Neural progenitor cell (in vitro differentiated cells): Measurements from ENCODE around the gene LRFN2. TPM values are rescaled to one million over a fixed set of nuclear protein-coding genes. Genes with fewer than 3 reads are reported as not detected.

Experiments used
- DNase-seq: peaks from one replicate; pipeline ENCODE4 v3.0.0-alpha.2; 2016; ENCODE audit warnings: low spot score
- H2AFZ ChIP-seq: fragments of 200-600 bp; sonication (generic); replicated peaks from 2 replicates; pipeline ENCODE4 v1.6.1; 2016; ENCODE audit warnings: antibody characterized with exemption
- H3F3A ChIP-seq: fragments of 200-600 bp; sonication (generic); 2 replicates; pipeline ENCODE4 v1.6.1; 2016; ENCODE audit warnings: antibody characterized with exemption, low read depth
- H3K27ac ChIP-seq: fragments of 200-600 bp; sonication (generic); 2 replicates; pipeline ENCODE4 v1.5.1; 2016; ENCODE audit warnings: mild to moderate bottlenecking
- H3K27me3 ChIP-seq: fragments of 200-600 bp; sonication (generic); 2 replicates; pipeline ENCODE4 v1.6.1; 2016; ENCODE audit warnings: mild to moderate bottlenecking, moderate library complexity
- H3K36me3 ChIP-seq: fragments of 200-600 bp; sonication (generic); 2 replicates; pipeline ENCODE4 v1.5.1; 2016
- H3K4me1 ChIP-seq: fragments of 200-600 bp; sonication (generic); 2 replicates; pipeline ENCODE4 v1.6.1; 2016; ENCODE audit warnings: mixed run types
- H3K4me2 ChIP-seq: fragments of 200-600 bp; sonication (generic); 2 replicates; pipeline ENCODE4 v1.6.1; 2016
- H3K4me3 ChIP-seq: fragments of 200-600 bp; sonication (generic); 2 replicates; pipeline ENCODE4 v1.5.1; 2016
- H3K79me2 ChIP-seq: fragments of 200-600 bp; sonication (generic); 2 replicates; pipeline ENCODE4 v1.6.1; 2016; ENCODE audit warnings: low read depth
- H3K9ac ChIP-seq: fragments of 200-600 bp; sonication (generic); 2 replicates; pipeline ENCODE4 v1.6.1; 2016
- H3K9me3 ChIP-seq: fragments of 200-600 bp; sonication (generic); 2 replicates; pipeline ENCODE4 v1.5.1; 2016; ENCODE audit warnings: low read depth
- H4K20me1 ChIP-seq: fragments of 200-600 bp; sonication (generic); 2 replicates; pipeline ENCODE4 v1.6.1; 2016; ENCODE audit warnings: low read depth
- H3K27ac Mint-ChIP-seq: 3 replicates; pipeline ENCODE4 v1.8.0; 2021; ENCODE audit warnings: mixed read lengths
- H3K27me3 Mint-ChIP-seq: 2 replicates; pipeline ENCODE4 v1.8.0; 2022; ENCODE audit warnings: low read depth, mild to moderate bottlenecking, inconsistent platforms, moderate library complexity, mixed read lengths; ENCODE audit not compliant: insufficient read depth
- H3K36me3 Mint-ChIP-seq: 3 replicates; pipeline ENCODE4 v1.8.0; 2021; ENCODE audit warnings: mixed read lengths
- H3K4me1 Mint-ChIP-seq: 3 replicates; pipeline ENCODE4 v1.8.0; 2021; ENCODE audit warnings: mixed read lengths
- H3K4me3 Mint-ChIP-seq: 3 replicates; pipeline ENCODE4 v1.8.0; 2021; ENCODE audit warnings: mild to moderate bottlenecking, moderate library complexity, mixed read lengths
- H3K9me3 Mint-ChIP-seq: 3 replicates; pipeline ENCODE4 v1.8.0; 2020; ENCODE audit warnings: mixed read lengths
- EZH2 ChIP-seq: fragments of 200-600 bp; sonication (generic); IDR thresholded peaks from 2 replicates; pipeline ENCODE4 v1.6.1; 2017; ENCODE audit warnings: antibody characterized with exemption, mild to moderate bottlenecking, moderate library complexity
- EZH2phosphoT487 ChIP-seq: fragments of 200-600 bp; sonication (generic); IDR thresholded peaks from 2 replicates; pipeline ENCODE4 v1.6.1; 2017; ENCODE audit warnings: antibody characterized with exemption
- total RNA-seq: library from RNA; depleted of rRNA; stranded (reverse); fragments of >200 nt; gene quantifications from 2 replicates; pipeline ENCODE4 v1.2.3, GENCODE V29; 2015; ENCODE audit warnings: low replicate concordance
- TF ChIP-seq, protein P1 (sequence below): fragments of 200-600 bp; sonication (generic); IDR thresholded peaks from 2 replicates; pipeline ENCODE4 v1.5.1; 2017; ENCODE audit warnings: antibody characterized with exemption, mild to moderate bottlenecking

Gene LRFN2
- total RNA-seq, 1 donor from 2014 or later: not detected

DNA sequence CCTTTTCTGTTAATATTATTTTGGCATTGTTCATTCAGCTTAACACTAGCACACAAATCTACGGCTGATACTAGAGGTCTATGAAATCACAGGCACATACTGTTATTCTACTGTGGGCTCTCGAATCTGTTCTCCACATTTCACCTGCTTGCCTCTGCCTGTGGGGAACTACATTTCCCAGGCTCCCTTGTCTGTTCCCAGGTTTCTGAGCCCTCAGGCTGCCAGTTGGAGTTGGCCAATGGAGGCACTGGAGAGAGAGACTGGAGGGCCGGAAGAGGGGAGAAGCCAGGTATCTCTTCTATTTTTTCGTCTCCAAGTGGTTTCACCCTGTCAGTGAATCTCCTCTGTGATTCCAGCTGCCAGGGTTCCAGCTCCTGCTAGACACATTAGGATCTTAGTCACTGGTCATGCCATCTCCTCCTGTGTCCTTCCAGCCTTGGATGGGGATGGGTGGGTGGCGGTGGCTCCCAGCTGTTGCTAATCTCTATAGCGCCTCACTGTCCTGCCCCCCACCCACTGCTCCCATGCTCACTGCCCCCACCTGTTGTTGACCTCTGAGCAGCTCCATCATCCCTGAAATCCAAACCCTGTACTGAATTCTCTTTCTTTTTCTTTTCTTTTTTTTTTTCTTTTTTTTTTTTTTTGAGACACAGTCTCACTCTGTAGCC, 188.2 kb downstream of the LRFN2 start:
- Histone ChIP-seq H3F3A (no peaks in the 10 kb centered on the region), H3K4me3 (no peak overlapping the region), H3K9me3 (no peaks in the 10 kb centered on the region), H3K27ac (no peak overlapping the region), H3K9ac (no peak overlapping the region), H3K79me2 (no peaks in the 10 kb centered on the region), H3K27me3 (no peaks in the 10 kb centered on the region), H3K36me3 (no peaks in the 10 kb centered on the region), H4K20me1 (no peaks in the 10 kb centered on the region), H3K4me1 (no peaks in the 10 kb centered on the region), H3K4me2 (no peak overlapping the region), H2AFZ (peak overlapping the region; percentile 96)
- no peak for TF ChIP-seq EZH2phosphoT487
- TF ChIP-seq, protein P1, sequence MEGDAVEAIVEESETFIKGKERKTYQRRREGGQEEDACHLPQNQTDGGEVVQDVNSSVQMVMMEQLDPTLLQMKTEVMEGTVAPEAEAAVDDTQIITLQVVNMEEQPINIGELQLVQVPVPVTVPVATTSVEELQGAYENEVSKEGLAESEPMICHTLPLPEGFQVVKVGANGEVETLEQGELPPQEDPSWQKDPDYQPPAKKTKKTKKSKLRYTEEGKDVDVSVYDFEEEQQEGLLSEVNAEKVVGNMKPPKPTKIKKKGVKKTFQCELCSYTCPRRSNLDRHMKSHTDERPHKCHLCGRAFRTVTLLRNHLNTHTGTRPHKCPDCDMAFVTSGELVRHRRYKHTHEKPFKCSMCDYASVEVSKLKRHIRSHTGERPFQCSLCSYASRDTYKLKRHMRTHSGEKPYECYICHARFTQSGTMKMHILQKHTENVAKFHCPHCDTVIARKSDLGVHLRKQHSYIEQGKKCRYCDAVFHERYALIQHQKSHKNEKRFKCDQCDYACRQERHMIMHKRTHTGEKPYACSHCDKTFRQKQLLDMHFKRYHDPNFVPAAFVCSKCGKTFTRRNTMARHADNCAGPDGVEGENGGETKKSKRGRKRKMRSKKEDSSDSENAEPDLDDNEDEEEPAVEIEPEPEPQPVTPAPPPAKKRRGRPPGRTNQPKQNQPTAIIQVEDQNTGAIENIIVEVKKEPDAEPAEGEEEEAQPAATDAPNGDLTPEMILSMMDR: no peak
- TF ChIP-seq EZH2: no peak
- peak; percentile 25 for DNase-seq
- Mint-ChIP-seq H3K36me3 (no peaks in the 10 kb centered on the region), H3K4me1 (peaks cover 9% of the 10 kb centered on the region), H3K27ac (no peak overlapping the region), H3K9me3 (no peaks in the 10 kb centered on the region), H3K4me3 (no peak overlapping the region), H3K27me3 (peaks cover 10% of the 10 kb centered on the region)

DNA sequence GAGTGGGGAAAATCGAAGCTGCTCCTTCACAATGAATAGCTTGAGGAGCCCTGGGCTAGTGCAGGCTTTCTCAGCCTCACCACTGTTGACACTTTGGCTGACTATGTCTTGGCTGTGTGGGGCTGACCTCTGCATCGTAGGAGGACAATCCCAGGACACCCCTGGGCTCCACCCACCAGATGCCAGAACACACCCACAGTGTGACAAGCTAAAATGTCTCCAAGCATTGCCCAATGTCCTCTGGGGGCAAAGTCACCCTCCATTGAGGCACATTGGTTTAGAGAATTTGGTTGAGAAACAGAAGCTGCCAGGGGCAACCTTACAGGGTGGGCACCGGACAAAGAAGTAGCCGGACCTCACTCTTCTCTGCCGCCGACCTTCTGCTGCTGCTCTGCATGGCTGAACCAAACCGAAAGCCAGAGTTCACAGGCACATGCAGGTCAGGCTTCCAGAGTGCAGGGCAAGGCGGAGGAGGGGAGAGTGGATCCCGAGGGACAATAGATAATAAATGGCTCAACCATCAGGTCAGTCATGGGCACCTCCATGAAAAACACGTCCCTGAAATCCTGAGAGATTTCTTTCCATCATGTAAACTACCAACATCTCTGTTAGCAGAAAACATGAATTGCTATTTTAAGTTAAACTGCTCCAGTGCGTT, 189.0 kb downstream of the LRFN2 start:
- no peak overlapping the region for H3K4me3 Mint-ChIP-seq
- no peak overlapping the region for H3K27ac Mint-ChIP-seq
- no peaks in the 10 kb centered on the region for H3K9me3 Mint-ChIP-seq
- Histone ChIP-seq H3K36me3 (no peaks in the 10 kb centered on the region), H4K20me1 (no peaks in the 10 kb centered on the region), H3K27ac (no peak overlapping the region), H3F3A (no peaks in the 10 kb centered on the region), H3K9ac (no peak overlapping the region), H2AFZ (peak overlapping the region; percentile 96), H3K4me3 (no peak overlapping the region), H3K4me2 (no peak overlapping the region), H3K79me2 (no peaks in the 10 kb centered on the region), H3K27me3 (no peaks in the 10 kb centered on the region), H3K9me3 (no peaks in the 10 kb centered on the region), H3K4me1 (no peaks in the 10 kb centered on the region)
- DNase-seq: no peak
- H3K36me3 Mint-ChIP-seq: no peaks in the 10 kb centered on the region
- peaks cover 10% of the 10 kb centered on the region for H3K27me3 Mint-ChIP-seq
- peaks cover 9% of the 10 kb centered on the region for H3K4me1 Mint-ChIP-seq
- TF ChIP-seq, protein P1: no peak
- TF ChIP-seq EZH2phosphoT487: no peak
- TF ChIP-seq EZH2: no peak

DNA sequence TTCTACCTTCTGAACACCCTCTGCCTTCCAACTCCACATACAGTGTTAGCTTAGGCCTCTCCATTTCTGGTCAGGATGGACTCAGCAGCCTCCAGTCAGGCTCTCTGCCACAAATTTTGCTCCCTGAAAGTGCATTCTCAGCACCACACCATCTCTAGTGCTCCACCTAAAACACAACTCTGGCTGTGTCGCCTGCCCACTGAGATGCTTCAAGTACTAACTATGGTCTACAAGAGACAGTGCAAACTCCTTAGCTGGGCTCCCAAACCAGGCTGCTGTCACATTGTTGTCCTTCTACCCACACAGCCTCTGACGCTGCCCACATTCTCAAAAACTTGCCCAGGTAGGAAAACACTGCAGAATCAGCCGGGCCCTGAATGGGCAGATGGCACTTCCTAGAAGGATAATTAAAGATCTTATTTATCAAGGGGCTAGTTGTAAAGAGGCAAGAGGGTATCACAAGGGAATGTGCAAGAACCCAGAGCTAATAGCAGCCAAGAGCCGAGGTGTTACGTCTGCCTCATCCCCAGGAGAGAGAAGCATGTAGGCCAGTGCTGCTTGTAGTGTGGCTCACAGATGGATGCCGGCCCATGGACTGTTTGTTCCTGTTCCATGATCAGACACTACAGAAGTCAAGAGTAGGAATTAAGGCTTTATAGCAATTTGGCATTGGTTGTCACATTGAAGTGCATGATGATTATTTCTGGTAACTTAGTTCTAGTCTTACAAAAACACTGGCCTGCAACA, 189.7 kb downstream of the LRFN2 start:
- Mint-ChIP-seq H3K4me3 (no peak overlapping the region), H3K4me1 (peaks cover 9% of the 10 kb centered on the region), H3K27me3 (peaks cover 7% of the 10 kb centered on the region), H3K27ac (peak overlapping the region; percentile 35), H3K36me3 (no peaks in the 10 kb centered on the region), H3K9me3 (no peaks in the 10 kb centered on the region)
- H3K27ac ChIP-seq: no peak overlapping the region
- no peak for DNase-seq
- no peak overlapping the region for H2AFZ ChIP-seq
- H3K4me3 ChIP-seq: no peak overlapping the region
- H3K79me2 ChIP-seq: no peaks in the 10 kb centered on the region
- H3K4me1 ChIP-seq: no peaks in the 10 kb centered on the region
- H3K9ac ChIP-seq: no peak overlapping the region
- no peaks in the 10 kb centered on the region for H3K27me3 ChIP-seq
- H3K4me2 ChIP-seq: no peak overlapping the region
- TF ChIP-seq, protein P1: no peak
- no peak for TF ChIP-seq EZH2
- TF ChIP-seq EZH2phosphoT487: no peak
- H4K20me1 ChIP-seq: no peaks in the 10 kb centered on the region
- no peaks in the 10 kb centered on the region for H3K9me3 ChIP-seq
- no peaks in the 10 kb centered on the region for H3K36me3 ChIP-seq
- H3F3A ChIP-seq: no peaks in the 10 kb centered on the region
